Choroid plexus epithelial cell (primary cell): ENCODE data around the gene EDNRB.

Experiments
- DNase-seq: peaks from one replicate; pipeline ENCODE4 v3.0.0-alpha.2; 2010; ENCODE audit warnings: low read depth
- H3K4me3 ChIP-seq: 2 replicates; pipeline ENCODE4 v1.5.1; 2011; ENCODE audit warnings: low read depth, mild to moderate bottlenecking, control low read depth, low read length, moderate library complexity
- TF ChIP-seq, protein P1 (sequence below): conservative IDR thresholded peaks from 2 replicates; pipeline ENCODE4 v1.5.1; 2011; ENCODE audit warnings: low read depth, mild to moderate bottlenecking, control low read depth, inconsistent platforms, low read length, moderate library complexity

EDNRB gene

DNA sequence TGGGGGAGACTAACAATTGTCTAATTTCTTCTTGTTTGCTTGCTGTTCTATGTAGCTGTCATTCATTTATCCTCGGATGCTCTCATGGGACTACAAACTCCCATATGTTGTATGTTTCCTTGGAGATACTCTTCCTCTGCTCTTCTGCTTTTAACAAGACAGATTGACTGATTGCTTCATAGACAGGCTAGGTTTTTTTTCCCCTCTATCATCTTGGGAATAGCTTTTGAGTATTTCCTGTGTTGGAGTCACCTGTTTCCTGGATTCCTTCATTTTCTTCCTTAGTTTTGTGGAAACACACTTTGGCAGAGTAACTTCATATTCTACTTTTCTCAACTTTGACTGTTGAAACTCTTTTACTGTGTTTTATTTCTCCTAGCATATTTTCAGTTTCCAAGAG is 27.6 kb downstream of the EDNRB start:
- DNase-seq, result no peak
- TF ChIP-seq, protein P1, sequence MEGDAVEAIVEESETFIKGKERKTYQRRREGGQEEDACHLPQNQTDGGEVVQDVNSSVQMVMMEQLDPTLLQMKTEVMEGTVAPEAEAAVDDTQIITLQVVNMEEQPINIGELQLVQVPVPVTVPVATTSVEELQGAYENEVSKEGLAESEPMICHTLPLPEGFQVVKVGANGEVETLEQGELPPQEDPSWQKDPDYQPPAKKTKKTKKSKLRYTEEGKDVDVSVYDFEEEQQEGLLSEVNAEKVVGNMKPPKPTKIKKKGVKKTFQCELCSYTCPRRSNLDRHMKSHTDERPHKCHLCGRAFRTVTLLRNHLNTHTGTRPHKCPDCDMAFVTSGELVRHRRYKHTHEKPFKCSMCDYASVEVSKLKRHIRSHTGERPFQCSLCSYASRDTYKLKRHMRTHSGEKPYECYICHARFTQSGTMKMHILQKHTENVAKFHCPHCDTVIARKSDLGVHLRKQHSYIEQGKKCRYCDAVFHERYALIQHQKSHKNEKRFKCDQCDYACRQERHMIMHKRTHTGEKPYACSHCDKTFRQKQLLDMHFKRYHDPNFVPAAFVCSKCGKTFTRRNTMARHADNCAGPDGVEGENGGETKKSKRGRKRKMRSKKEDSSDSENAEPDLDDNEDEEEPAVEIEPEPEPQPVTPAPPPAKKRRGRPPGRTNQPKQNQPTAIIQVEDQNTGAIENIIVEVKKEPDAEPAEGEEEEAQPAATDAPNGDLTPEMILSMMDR, result no peak
- no peak overlapping the region for H3K4me3 ChIP-seq

DNA sequence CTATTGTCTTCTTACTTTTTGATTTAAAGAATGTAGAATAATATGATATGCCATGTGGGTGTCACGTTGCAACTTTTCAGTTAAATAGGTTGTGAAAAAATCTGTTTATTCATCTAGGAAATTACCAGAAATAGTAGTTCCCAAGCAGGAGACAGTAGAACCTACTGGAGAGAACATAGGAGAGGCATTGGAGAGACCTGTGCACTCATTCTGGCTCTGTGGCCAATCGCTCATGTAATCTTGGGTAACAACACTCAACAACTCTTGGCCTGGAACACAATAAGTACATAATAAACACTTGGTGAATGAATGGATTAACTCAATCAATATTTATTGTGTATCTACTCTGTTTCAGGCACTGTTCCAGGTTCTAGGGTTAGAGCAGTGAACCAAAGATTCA is 35.3 kb downstream of the EDNRB start:
- TF ChIP-seq, protein P1, result no peak
- no peak overlapping the region for H3K4me3 ChIP-seq
- no peak for DNase-seq

DNA sequence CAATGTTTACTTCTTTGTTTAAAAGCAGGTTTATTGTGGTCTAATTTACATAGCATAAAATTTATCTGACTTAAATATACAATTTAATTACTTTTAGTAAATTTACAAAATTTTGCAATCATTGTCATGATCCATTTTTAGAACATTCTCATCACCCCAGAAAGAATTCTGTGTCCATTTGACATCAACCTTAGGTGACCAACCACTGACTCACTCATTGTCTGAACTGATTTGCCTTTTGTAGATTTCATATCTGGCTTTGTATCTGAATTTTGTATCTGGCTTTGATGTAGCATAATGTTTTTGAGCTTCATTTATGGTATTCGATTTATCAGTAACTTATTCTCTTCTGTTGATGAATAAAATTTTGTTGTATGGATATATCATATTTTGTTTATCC is 40.4 kb downstream of the EDNRB start:
- no peak for DNase-seq
- H3K4me3 ChIP-seq, result no peak overlapping the region
- TF ChIP-seq, protein P1, result no peak

DNA sequence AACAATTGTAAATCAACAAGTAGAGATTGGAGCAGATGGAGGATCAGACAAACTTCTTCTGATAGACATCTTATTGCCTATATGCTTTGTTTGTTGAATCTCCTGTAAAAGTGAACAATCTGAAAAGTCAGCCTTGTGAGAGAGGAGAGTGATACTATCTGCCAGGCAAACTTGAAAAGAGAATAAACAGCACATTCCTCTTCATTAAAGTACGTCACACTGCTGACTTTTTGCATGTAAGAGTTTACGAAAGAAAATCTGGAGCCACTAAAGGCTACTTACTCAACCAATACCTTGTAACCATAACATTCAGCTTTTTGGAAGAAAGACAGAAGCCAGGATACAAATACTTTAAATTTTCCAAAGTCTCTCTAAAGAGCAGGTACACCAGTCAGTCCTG is 42.5 kb downstream of the EDNRB start:
- no peak overlapping the region for H3K4me3 ChIP-seq
- TF ChIP-seq, protein P1, result no peak
- DNase-seq, result peak; percentile 16

DNA sequence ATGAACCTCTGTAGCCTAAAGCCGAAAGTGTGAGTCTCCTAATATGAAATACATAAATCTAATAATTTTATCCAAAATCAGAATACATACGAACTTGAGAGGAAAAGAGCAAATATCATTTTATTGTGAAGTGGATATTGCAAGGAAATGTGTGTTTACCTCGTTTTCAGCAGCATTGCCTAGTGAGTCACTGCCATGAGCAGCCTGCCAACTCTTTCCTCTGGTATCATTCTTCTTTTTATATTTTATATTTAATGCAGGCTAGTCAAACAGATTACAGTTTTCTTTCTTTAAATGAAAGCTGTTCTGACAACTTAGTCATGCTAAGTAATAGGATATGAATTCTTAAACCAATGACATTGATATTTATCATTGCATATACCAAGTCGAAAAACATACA is 44.2 kb downstream of the EDNRB start:
- peak; percentile 20 for DNase-seq
- no peak overlapping the region for H3K4me3 ChIP-seq

DNA sequence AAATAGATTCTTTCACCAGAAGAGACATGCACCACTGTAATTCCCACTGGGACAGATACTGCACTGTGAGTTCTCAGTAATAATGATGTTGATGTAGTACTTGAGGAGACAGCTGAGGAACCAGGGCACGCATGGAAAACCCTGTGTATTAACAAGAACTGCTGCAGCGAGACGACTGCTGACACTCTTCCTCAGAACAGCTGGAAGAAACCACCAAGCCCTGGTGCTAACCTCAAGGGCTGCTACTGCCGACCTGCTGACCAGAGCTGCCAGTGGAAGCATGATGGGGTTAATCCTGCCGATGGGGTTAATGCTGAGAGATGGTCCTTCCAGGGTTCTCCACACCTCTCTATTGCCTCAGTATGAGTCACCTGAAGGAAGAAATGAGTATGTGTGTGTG is 45.6 kb downstream of the EDNRB start:
- DNase-seq, result no peak
- H3K4me3 ChIP-seq, result no peak overlapping the region
- TF ChIP-seq, protein P1, result no peak

More for the DNA sequence above, 44.2 kb downstream of the EDNRB start:
- TF ChIP-seq, protein P1, result no peak

DNA sequence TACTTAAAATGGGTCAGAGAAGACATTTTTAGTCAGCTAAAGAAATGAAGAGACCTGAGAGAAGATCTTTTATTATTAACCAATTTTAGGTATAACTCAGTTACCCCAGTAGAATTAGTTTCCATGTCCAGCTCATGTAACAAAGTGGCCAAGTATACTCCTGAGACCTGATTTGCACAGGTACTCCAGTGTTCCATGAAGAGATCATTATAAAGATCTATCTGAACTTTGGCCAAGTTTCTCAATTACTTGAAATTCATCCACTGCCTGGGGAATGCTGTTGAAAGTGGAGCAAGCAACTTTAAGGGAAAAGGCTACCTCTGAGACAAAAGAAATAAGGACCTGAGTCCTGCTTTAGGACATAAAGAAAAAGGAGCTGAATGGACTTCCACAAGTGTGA is 47.0 kb downstream of the EDNRB start:
- TF ChIP-seq, protein P1, result no peak
- DNase-seq, result no peak
- H3K4me3 ChIP-seq, result no peak overlapping the region
